ENCODE results near the gene PRPS1. TPM values are rescaled to one million over a fixed set of nuclear protein-coding genes. Genes with fewer than 3 reads are reported as not detected.

Gene PRPS1
- total and polyA plus RNA-seq, 2 experiments from 2014 or later: 91.1 to 149 TPM

- DNase-seq (ENCODE audit: low spot score): no peak
- Histone ChIP-seq H3K36me3 (ENCODE audit: insufficient read depth) (no peaks in the 10 kb centered on the region), H3K4me1 (ENCODE audit: insufficient read depth) (peaks cover 4% of the 10 kb centered on the region; the same call in 1 of the 2 replicates), H3K4me3 (no peak overlapping the region), H3K27me3 (ENCODE audit: insufficient read depth) (no peaks in the 10 kb centered on the region), H3K27ac (ENCODE audit: low read depth) (no peak overlapping the region), H3K4me2 (no peak overlapping the region), H4K20me1 (replicated peaks; ENCODE audit: insufficient read depth) (no peaks in the 10 kb centered on the region), H3K79me2 (replicated peaks; ENCODE audit: insufficient read depth) (no peaks in the 10 kb centered on the region), H2AFZ (no peak overlapping the region), H3K9me2 (ENCODE audit: insufficient read depth) (no peaks in the 10 kb centered on the region), H3F3A (replicated peaks; ENCODE audit: low read depth) (no peaks in the 10 kb centered on the region)
- TF ChIP-seq, protein P1, sequence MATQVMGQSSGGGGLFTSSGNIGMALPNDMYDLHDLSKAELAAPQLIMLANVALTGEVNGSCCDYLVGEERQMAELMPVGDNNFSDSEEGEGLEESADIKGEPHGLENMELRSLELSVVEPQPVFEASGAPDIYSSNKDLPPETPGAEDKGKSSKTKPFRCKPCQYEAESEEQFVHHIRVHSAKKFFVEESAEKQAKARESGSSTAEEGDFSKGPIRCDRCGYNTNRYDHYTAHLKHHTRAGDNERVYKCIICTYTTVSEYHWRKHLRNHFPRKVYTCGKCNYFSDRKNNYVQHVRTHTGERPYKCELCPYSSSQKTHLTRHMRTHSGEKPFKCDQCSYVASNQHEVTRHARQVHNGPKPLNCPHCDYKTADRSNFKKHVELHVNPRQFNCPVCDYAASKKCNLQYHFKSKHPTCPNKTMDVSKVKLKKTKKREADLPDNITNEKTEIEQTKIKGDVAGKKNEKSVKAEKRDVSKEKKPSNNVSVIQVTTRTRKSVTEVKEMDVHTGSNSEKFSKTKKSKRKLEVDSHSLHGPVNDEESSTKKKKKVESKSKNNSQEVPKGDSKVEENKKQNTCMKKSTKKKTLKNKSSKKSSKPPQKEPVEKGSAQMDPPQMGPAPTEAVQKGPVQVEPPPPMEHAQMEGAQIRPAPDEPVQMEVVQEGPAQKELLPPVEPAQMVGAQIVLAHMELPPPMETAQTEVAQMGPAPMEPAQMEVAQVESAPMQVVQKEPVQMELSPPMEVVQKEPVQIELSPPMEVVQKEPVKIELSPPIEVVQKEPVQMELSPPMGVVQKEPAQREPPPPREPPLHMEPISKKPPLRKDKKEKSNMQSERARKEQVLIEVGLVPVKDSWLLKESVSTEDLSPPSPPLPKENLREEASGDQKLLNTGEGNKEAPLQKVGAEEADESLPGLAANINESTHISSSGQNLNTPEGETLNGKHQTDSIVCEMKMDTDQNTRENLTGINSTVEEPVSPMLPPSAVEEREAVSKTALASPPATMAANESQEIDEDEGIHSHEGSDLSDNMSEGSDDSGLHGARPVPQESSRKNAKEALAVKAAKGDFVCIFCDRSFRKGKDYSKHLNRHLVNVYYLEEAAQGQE (IDR thresholded peaks at IDR 0.05; ENCODE audit: unreplicated experiment): no peak
- no peak for TF ChIP-seq CREB1 (CRISPR knock-in tag; IDR thresholded peaks at IDR 0.05; ENCODE audit: low read depth)
- TF ChIP-seq NANOG (IDR thresholded peaks at IDR 0.05; ENCODE audit: borderline replicate concordance): no peak
- TF ChIP-seq ZNF114 (CRISPR knock-in tag; IDR thresholded peaks at IDR 0.05): no peak
- TF ChIP-seq EZH2 (IDR thresholded peaks at IDR 0.05; ENCODE audit: low read depth, unreplicated experiment): no peak
- TF ChIP-seq CTCF (conservative IDR thresholded peaks at IDR 0.05; ENCODE audit: low read depth in 2 of 2): no peak
- TF ChIP-seq STAT1 (IDR thresholded peaks at IDR 0.05; ENCODE audit: unreplicated experiment): no peak
- no peak for TF ChIP-seq EZH2phosphoT487 (IDR thresholded peaks at IDR 0.05; ENCODE audit: unreplicated experiment)
- TF ChIP-seq POLR2AphosphoS5 (IDR thresholded peaks at IDR 0.05; ENCODE audit: low read depth): no peak
- TF ChIP-seq ZNF462 (CRISPR knock-in tag; IDR thresholded peaks at IDR 0.05): no peak
- no peak for TF ChIP-seq ZNF331 (CRISPR knock-in tag; IDR thresholded peaks at IDR 0.05; ENCODE audit: low read depth)
- TF ChIP-seq, protein P2, sequence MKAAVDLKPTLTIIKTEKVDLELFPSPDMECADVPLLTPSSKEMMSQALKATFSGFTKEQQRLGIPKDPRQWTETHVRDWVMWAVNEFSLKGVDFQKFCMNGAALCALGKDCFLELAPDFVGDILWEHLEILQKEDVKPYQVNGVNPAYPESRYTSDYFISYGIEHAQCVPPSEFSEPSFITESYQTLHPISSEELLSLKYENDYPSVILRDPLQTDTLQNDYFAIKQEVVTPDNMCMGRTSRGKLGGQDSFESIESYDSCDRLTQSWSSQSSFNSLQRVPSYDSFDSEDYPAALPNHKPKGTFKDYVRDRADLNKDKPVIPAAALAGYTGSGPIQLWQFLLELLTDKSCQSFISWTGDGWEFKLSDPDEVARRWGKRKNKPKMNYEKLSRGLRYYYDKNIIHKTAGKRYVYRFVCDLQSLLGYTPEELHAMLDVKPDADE (IDR thresholded peaks at IDR 0.05): no peak
- Mint-ChIP-seq H3K36me3 (ENCODE audit: low read depth) (no peaks in the 10 kb centered on the region), H3K4me3 (no peak overlapping the region), H3K27me3 (ENCODE audit: insufficient read depth, low read depth, poor library complexity) (peaks cover 2% of the 10 kb centered on the region), H3K4me1 (peaks cover 12% of the 10 kb centered on the region), H3K27ac (no peak overlapping the region), H3K9me3 (no peaks in the 10 kb centered on the region; the same call in 2 of the 3 replicates)
- no peak for ATAC-seq
Measured at GRCh38 chrX:107597264-107597663, 31.0 kb upstream of the PRPS1 start.
